ENCODE results near the gene ACAP1. TPM values are rescaled to one million over a fixed set of nuclear protein-coding genes. Genes with fewer than 3 reads are reported as not detected.

The ACAP1 gene
- total RNA-seq, 1 donor from 2014 or later: 3.6 TPM

- H3K27me3 ChIP-seq (ENCODE audit: control insufficient read depth, insufficient read depth, low read length): no peaks in the 10 kb centered on the region
- no peak for DNase-seq (ENCODE audit: low read depth)
- H3K36me3 ChIP-seq (ENCODE audit: control insufficient read depth, insufficient read depth, low read length): no peaks in the 10 kb centered on the region
- no peak for TF ChIP-seq CTCF (IDR thresholded peaks at IDR 0.05; ENCODE audit: insufficient read depth, low read length, poor library complexity, severe bottlenecking)
- H3K4me3 ChIP-seq (ENCODE audit: low read depth, low read length): no peak overlapping the region
Observed at GRCh38 chr17:7374353-7374752, 38.0 kb downstream of the ACAP1 start.

GRCh38 chr17:7379134-7379533, 42.8 kb downstream of the ACAP1 start:
- H3K27me3 ChIP-seq (ENCODE audit: control insufficient read depth, insufficient read depth, low read length): no peaks in the 10 kb centered on the region
- no peak for TF ChIP-seq CTCF (IDR thresholded peaks at IDR 0.05; ENCODE audit: insufficient read depth, low read length, poor library complexity, severe bottlenecking)
- H3K36me3 ChIP-seq (ENCODE audit: control insufficient read depth, insufficient read depth, low read length): no peaks in the 10 kb centered on the region
- H3K4me3 ChIP-seq (ENCODE audit: low read depth, low read length): no peak overlapping the region
- DNase-seq (ENCODE audit: low read depth): no peak

- Histone ChIP-seq H3K4me3 (ENCODE audit: low read depth, low read length) (peak overlapping the region; percentile 53), H3K36me3 (ENCODE audit: control insufficient read depth, insufficient read depth, low read length) (no peaks in the 10 kb centered on the region), H3K27me3 (ENCODE audit: control insufficient read depth, insufficient read depth, low read length) (no peaks in the 10 kb centered on the region)
- no peak for DNase-seq (ENCODE audit: low read depth)
- no peak for TF ChIP-seq CTCF (IDR thresholded peaks at IDR 0.05; ENCODE audit: insufficient read depth, low read length, poor library complexity, severe bottlenecking)
Observed at GRCh38 chr17:7380321-7380720, 44.0 kb downstream of the ACAP1 start.

- Histone ChIP-seq H3K27me3 (ENCODE audit: control insufficient read depth, insufficient read depth, low read length) (no peaks in the 10 kb centered on the region), H3K4me3 (ENCODE audit: low read depth, low read length) (peak within 1 kb of the TSS; percentile 53), H3K36me3 (ENCODE audit: control insufficient read depth, insufficient read depth, low read length) (no peaks in the 10 kb centered on the region)
- no peak for DNase-seq (ENCODE audit: low read depth)
- no peak for TF ChIP-seq CTCF (IDR thresholded peaks at IDR 0.05; ENCODE audit: insufficient read depth, low read length, poor library complexity, severe bottlenecking)
Observed at GRCh38 chr17:7380855-7381683, 44.7 kb downstream of the ACAP1 start, which contains the start of gene TNK1. TSS of gene TNK1 (plus strand) at chr17:7381089. CDS start at chr17:7382927, 1,838 bp downstream.

GRCh38 chr17:7382901-7383300, 46.6 kb downstream of the ACAP1 start:
- TF ChIP-seq CTCF (IDR thresholded peaks at IDR 0.05; ENCODE audit: insufficient read depth, low read length, poor library complexity, severe bottlenecking): no peak
- no peak overlapping the region for H3K4me3 ChIP-seq (ENCODE audit: low read depth, low read length)
- no peaks in the 10 kb centered on the region for H3K36me3 ChIP-seq (ENCODE audit: control insufficient read depth, insufficient read depth, low read length)
- no peaks in the 10 kb centered on the region for H3K27me3 ChIP-seq (ENCODE audit: control insufficient read depth, insufficient read depth, low read length)
- no peak for DNase-seq (ENCODE audit: low read depth)

GRCh38 chr17:7383371-7383741, 47.0 kb downstream of the ACAP1 start:
- no peak for DNase-seq (ENCODE audit: low read depth)
- H3K27me3 ChIP-seq (ENCODE audit: control insufficient read depth, insufficient read depth, low read length): no peaks in the 10 kb centered on the region
- no peaks in the 10 kb centered on the region for H3K36me3 ChIP-seq (ENCODE audit: control insufficient read depth, insufficient read depth, low read length)
- TF ChIP-seq CTCF (IDR thresholded peaks at IDR 0.05; ENCODE audit: insufficient read depth, low read length, poor library complexity, severe bottlenecking): no peak
- no peak overlapping the region for H3K4me3 ChIP-seq (ENCODE audit: low read depth, low read length)

All from kidney epithelial cell (primary cell).